ENCODE results near the gene PIGC.

GRCh38 chr1:172399756-172400721 is 43.8 kb downstream of the PIGC start:
- TF ChIP-seq, protein P1, sequence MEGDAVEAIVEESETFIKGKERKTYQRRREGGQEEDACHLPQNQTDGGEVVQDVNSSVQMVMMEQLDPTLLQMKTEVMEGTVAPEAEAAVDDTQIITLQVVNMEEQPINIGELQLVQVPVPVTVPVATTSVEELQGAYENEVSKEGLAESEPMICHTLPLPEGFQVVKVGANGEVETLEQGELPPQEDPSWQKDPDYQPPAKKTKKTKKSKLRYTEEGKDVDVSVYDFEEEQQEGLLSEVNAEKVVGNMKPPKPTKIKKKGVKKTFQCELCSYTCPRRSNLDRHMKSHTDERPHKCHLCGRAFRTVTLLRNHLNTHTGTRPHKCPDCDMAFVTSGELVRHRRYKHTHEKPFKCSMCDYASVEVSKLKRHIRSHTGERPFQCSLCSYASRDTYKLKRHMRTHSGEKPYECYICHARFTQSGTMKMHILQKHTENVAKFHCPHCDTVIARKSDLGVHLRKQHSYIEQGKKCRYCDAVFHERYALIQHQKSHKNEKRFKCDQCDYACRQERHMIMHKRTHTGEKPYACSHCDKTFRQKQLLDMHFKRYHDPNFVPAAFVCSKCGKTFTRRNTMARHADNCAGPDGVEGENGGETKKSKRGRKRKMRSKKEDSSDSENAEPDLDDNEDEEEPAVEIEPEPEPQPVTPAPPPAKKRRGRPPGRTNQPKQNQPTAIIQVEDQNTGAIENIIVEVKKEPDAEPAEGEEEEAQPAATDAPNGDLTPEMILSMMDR (conservative IDR thresholded peaks at IDR 0.05) = peak; percentile 72
- no peak for TF ChIP-seq ZFX (IDR thresholded peaks at IDR 0.05)
